Neural cell (in vitro differentiated cells): ENCODE data around the gene MR1.

Experiments used
- EP300 ChIP-seq: fragments of 450-650 bp; conservative IDR thresholded peaks from 2 replicates; pipeline ENCODE4 v1.6.1; 2014; ENCODE audit warnings: antibody characterized with exemption, mild to moderate bottlenecking, moderate library complexity; ENCODE audit not compliant: poor library complexity, severe bottlenecking
- EZH2 ChIP-seq: fragments of 200-600, 300-800 bp; shearing (Covaris generic), sonication (generic); IDR thresholded peaks from 2 replicates; pipeline ENCODE4 v1.6.1; 2014; ENCODE audit warnings: antibody characterized with exemption, low read length, borderline replicate concordance, mild to moderate bottlenecking; ENCODE audit not compliant: insufficient read depth, poor library complexity, severe bottlenecking
- POLR2AphosphoS5 ChIP-seq: IDR thresholded peaks from 2 replicates; pipeline ENCODE4 v1.6.1; 2012
- RAD21 ChIP-seq: fragments of 450-650 bp; conservative IDR thresholded peaks from 2 replicates; pipeline ENCODE4 v1.6.1; 2014; ENCODE audit warnings: antibody characterized with exemption, mild to moderate bottlenecking, moderate library complexity
- REST ChIP-seq: IDR thresholded peaks from 2 replicates; pipeline ENCODE4 v1.6.1; 2012; ENCODE audit warnings: borderline replicate concordance
- SMC3 ChIP-seq: fragments of 450-650 bp; conservative IDR thresholded peaks from 2 replicates; pipeline ENCODE4 v1.6.1; 2014; ENCODE audit warnings: antibody characterized with exemption, mild to moderate bottlenecking, moderate library complexity; ENCODE audit not compliant: poor library complexity
- TAF1 ChIP-seq: IDR thresholded peaks from 2 replicates; pipeline ENCODE4 v1.6.1; 2012; ENCODE audit warnings: low read depth
- TF ChIP-seq, protein P1 (sequence below): fragments of 450-650 bp; IDR thresholded peaks from 2 replicates; pipeline ENCODE4 v1.5.1; 2014; ENCODE audit warnings: antibody characterized with exemption, mild to moderate bottlenecking, moderate library complexity; ENCODE audit not compliant: poor library complexity, severe bottlenecking

- TF ChIP-seq POLR2AphosphoS5 (no peak), REST (no peak), EP300 (no peak), EZH2 (no peak), TAF1 (no peak), RAD21 (no peak), SMC3 (no peak)
- TF ChIP-seq, protein P1, sequence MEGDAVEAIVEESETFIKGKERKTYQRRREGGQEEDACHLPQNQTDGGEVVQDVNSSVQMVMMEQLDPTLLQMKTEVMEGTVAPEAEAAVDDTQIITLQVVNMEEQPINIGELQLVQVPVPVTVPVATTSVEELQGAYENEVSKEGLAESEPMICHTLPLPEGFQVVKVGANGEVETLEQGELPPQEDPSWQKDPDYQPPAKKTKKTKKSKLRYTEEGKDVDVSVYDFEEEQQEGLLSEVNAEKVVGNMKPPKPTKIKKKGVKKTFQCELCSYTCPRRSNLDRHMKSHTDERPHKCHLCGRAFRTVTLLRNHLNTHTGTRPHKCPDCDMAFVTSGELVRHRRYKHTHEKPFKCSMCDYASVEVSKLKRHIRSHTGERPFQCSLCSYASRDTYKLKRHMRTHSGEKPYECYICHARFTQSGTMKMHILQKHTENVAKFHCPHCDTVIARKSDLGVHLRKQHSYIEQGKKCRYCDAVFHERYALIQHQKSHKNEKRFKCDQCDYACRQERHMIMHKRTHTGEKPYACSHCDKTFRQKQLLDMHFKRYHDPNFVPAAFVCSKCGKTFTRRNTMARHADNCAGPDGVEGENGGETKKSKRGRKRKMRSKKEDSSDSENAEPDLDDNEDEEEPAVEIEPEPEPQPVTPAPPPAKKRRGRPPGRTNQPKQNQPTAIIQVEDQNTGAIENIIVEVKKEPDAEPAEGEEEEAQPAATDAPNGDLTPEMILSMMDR: no peak
These were observed 22.2 kb upstream of the MR1 start for GRCh38 chr1:181011301-181012202.
